ENCODE data around the gene DGKD.

DGKD gene

GRCh38 chr2:233464531-233465240 lies 110.4 kb downstream of the DGKD start:
- TF ChIP-seq ZNF274 (IDR thresholded peaks at IDR 0.05; ENCODE audit: low read depth, low read length) (no peak), SUZ12 (IDR thresholded peaks at IDR 0.05; ENCODE audit: extremely low read depth, insufficient read depth, insufficient read length) (no peak)
- no peaks in the 10 kb centered on the region for H3K9me3 ChIP-seq (ENCODE audit: insufficient read depth, low read length)
- H3K4me1 ChIP-seq (ENCODE audit: insufficient read depth, insufficient read length), result no peaks in the 10 kb centered on the region
- no peak overlapping the region for H3K9ac ChIP-seq (ENCODE audit: insufficient read length, low read depth)
- peaks cover 73% of the 10 kb centered on the region for H3K36me3 ChIP-seq (ENCODE audit: insufficient read depth, insufficient read length, low read length)
- H3K27me3 ChIP-seq (ENCODE audit: insufficient read depth, insufficient read length), result no peaks in the 10 kb centered on the region
- H3K4me3 ChIP-seq (ENCODE audit: insufficient read length, low read depth), result no peak overlapping the region
- DNase-seq (ENCODE audit: low read depth, low spot score), result no peak

DNA sequence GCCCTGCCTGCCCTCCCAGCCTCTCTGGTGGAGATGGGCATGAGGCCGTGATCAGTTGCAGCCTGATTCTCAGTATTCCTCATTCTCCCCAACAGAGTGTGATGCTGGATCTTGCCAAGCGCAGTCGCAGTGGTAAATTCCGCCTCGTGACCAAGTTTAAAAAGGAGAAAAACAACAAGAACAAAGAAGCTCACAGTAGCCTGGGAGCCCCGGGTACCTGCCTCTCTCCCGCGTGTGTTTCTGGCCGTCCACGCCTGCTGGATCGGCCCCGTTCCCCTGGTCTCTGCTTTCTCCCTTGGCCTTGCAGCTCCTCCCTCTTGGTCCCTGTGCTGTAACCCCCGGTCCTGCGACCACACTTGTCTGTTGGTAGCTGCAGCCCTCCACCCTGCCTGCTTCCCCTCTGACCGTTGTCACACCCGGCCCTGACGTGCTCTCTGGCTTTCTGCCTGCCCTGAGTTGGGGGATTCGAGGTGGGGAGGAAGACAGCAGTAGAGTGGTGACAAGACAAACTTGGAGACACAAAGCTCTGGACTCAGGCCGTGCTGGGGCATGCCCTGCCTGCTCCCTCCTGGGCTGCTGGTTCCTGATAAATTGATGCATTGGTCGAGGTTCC lies 112.8 kb downstream of the DGKD start:
- no peak for DNase-seq (ENCODE audit: low read depth, low spot score)
- H3K4me1 ChIP-seq (ENCODE audit: insufficient read depth, insufficient read length), result no peaks in the 10 kb centered on the region
- no peaks in the 10 kb centered on the region for H3K27me3 ChIP-seq (ENCODE audit: insufficient read depth, insufficient read length)
- H3K4me3 ChIP-seq (ENCODE audit: insufficient read length, low read depth), result no peak overlapping the region
- H3K36me3 ChIP-seq (ENCODE audit: insufficient read depth, insufficient read length, low read length), result peaks cover 76% of the 10 kb centered on the region
- no peak overlapping the region for H3K9ac ChIP-seq (ENCODE audit: insufficient read length, low read depth)
- TF ChIP-seq SUZ12 (IDR thresholded peaks at IDR 0.05; ENCODE audit: extremely low read depth, insufficient read depth, insufficient read length) (no peak), ZNF274 (IDR thresholded peaks at IDR 0.05; ENCODE audit: low read depth, low read length) (no peak), YY1 (IDR thresholded peaks at IDR 0.05; ENCODE audit: insufficient read depth, insufficient read length) (no peak)
- H3K9me3 ChIP-seq (ENCODE audit: insufficient read depth, low read length), result no peaks in the 10 kb centered on the region

DNA sequence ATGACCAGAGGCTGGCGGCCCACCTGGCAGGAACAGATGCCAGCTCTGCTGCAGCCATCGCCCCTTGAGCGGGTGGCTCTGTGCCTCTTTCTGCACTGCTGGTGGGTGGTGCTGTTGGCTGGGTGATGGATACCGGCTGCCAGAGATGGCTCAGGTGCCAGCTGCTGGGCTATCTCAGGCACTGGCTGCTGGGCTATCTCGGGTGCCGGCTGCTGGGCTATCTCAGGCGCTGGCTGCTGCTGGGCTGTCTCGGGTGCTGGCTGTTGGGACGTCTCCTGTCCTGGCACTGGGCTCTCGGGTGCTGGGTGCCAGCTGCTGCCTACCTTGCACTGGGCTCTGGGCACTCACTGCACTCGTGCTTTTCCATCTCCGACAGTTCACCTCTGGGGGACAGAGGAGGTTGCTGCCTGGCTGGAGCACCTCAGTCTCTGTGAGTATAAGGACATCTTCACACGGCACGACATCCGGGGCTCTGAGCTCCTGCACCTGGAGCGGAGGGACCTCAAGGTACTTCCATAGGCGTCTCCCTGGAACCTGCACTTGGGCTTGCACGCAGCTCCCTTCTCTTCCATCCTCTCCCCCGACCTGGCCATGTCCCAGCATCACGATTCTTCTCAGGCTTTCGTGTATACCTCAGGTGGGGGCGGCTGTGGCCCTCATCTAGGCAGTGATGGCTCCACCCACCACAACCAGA lies 113.9 kb downstream of the DGKD start:
- no peaks in the 10 kb centered on the region for H3K27me3 ChIP-seq (ENCODE audit: insufficient read depth, insufficient read length)
- no peak overlapping the region for H3K4me3 ChIP-seq (ENCODE audit: insufficient read length, low read depth)
- no peaks in the 10 kb centered on the region for H3K9me3 ChIP-seq (ENCODE audit: insufficient read depth, low read length)
- TF ChIP-seq SUZ12 (IDR thresholded peaks at IDR 0.05; ENCODE audit: extremely low read depth, insufficient read depth, insufficient read length) (no peak), YY1 (IDR thresholded peaks at IDR 0.05; ENCODE audit: insufficient read depth, insufficient read length) (no peak), ZNF274 (IDR thresholded peaks at IDR 0.05; ENCODE audit: low read depth, low read length) (no peak)
- peaks cover 68% of the 10 kb centered on the region for H3K36me3 ChIP-seq (ENCODE audit: insufficient read depth, insufficient read length, low read length)
- no peak overlapping the region for H3K9ac ChIP-seq (ENCODE audit: insufficient read length, low read depth)
- no peaks in the 10 kb centered on the region for H3K4me1 ChIP-seq (ENCODE audit: insufficient read depth, insufficient read length)
- DNase-seq (ENCODE audit: low read depth, low spot score), result no peak

DNA sequence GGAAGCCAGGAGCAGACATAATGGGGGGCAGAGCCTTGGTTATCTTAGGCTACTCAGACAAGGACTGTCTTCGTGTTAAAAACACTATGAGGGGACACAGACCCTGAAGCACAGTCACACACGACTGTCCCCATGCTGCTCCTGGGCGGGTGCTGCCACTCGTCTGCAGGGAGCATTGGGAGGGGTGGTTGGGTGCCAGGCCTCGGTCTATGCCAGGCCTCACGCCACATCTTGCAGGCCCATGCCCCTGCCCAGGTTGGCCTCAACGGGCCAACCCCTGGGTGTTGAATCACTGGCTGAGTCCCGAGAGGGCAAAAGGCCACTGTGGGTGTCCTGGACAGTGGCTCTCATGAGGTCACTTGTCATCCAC lies 114.4 kb downstream of the DGKD start:
- H3K36me3 ChIP-seq (ENCODE audit: insufficient read depth, insufficient read length, low read length), result peaks cover 64% of the 10 kb centered on the region
- TF ChIP-seq SUZ12 (IDR thresholded peaks at IDR 0.05; ENCODE audit: extremely low read depth, insufficient read depth, insufficient read length) (no peak), YY1 (IDR thresholded peaks at IDR 0.05; ENCODE audit: insufficient read depth, insufficient read length) (no peak), ZNF274 (IDR thresholded peaks at IDR 0.05; ENCODE audit: low read depth, low read length) (no peak)
- no peak for DNase-seq (ENCODE audit: low read depth, low spot score)
- H3K4me3 ChIP-seq (ENCODE audit: insufficient read length, low read depth), result no peak overlapping the region
- no peaks in the 10 kb centered on the region for H3K27me3 ChIP-seq (ENCODE audit: insufficient read depth, insufficient read length)
- H3K4me1 ChIP-seq (ENCODE audit: insufficient read depth, insufficient read length), result no peaks in the 10 kb centered on the region
- H3K9me3 ChIP-seq (ENCODE audit: insufficient read depth, low read length), result no peaks in the 10 kb centered on the region
- no peak overlapping the region for H3K9ac ChIP-seq (ENCODE audit: insufficient read length, low read depth)

- Histone ChIP-seq H3K9me3 (ENCODE audit: insufficient read depth, low read length) (no peaks in the 10 kb centered on the region), H3K4me3 (ENCODE audit: insufficient read length, low read depth) (no peak overlapping the region), H3K36me3 (ENCODE audit: insufficient read depth, insufficient read length, low read length) (peaks cover 57% of the 10 kb centered on the region), H3K4me1 (ENCODE audit: insufficient read depth, insufficient read length) (peaks cover 6% of the 10 kb centered on the region), H3K27me3 (ENCODE audit: insufficient read depth, insufficient read length) (no peaks in the 10 kb centered on the region), H3K9ac (ENCODE audit: insufficient read length, low read depth) (no peak overlapping the region)
- DNase-seq (ENCODE audit: low read depth, low spot score), result no peak
- TF ChIP-seq ZNF274 (IDR thresholded peaks at IDR 0.05; ENCODE audit: low read depth, low read length) (no peak), YY1 (IDR thresholded peaks at IDR 0.05; ENCODE audit: insufficient read depth, insufficient read length) (no peak), SUZ12 (IDR thresholded peaks at IDR 0.05; ENCODE audit: extremely low read depth, insufficient read depth, insufficient read length) (no peak)
These were observed 115.1 kb downstream of the DGKD start for GRCh38 chr2:233469261-233470010.

- Histone ChIP-seq H3K4me3 (ENCODE audit: insufficient read length, low read depth) (no peak overlapping the region), H3K9me3 (ENCODE audit: insufficient read depth, low read length) (no peaks in the 10 kb centered on the region), H3K4me1 (ENCODE audit: insufficient read depth, insufficient read length) (peaks cover 8% of the 10 kb centered on the region), H3K9ac (ENCODE audit: insufficient read length, low read depth) (no peak overlapping the region), H3K27me3 (ENCODE audit: insufficient read depth, insufficient read length) (no peaks in the 10 kb centered on the region), H3K36me3 (ENCODE audit: insufficient read depth, insufficient read length, low read length) (peaks cover 51% of the 10 kb centered on the region)
- DNase-seq (ENCODE audit: low read depth, low spot score), result no peak
- TF ChIP-seq YY1 (IDR thresholded peaks at IDR 0.05; ENCODE audit: insufficient read depth, insufficient read length) (no peak), ZNF274 (IDR thresholded peaks at IDR 0.05; ENCODE audit: low read depth, low read length) (no peak), SUZ12 (IDR thresholded peaks at IDR 0.05; ENCODE audit: extremely low read depth, insufficient read depth, insufficient read length) (no peak)
These were observed 115.9 kb downstream of the DGKD start for GRCh38 chr2:233470011-233470687.

All from NT2/D1 (cell line).